Measurements from ENCODE around the gene TRAPPC2L. TPM values are rescaled to one million over a fixed set of nuclear protein-coding genes. Genes with fewer than 3 reads are reported as not detected.

TRAPPC2L gene
- total RNA-seq, 1 donor from 2014 or later = 43.9 TPM

DNA sequence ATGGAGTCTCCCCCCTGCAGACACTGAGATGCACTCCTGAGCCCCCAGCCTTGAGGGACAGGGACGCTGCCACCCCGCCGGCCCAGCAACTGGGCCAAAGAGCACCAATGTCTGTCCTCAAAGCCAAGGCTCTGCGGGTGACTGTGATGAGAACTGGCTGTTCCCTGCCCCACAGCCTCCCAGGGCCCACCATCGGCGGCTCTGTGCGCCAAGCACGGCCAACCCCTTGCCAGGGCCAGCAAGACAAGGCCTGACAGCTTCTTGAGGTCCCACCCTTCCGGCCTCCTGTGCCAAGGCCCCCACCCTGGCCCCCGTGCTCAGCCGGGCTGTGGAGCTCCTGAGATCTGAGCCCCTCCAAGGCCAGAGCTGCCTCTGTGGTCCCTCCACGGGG, 43.7 kb downstream of the TRAPPC2L start:
- DNase-seq = peak; percentile 76
- intact Hi-C loops (cut with DNase I) = no loop called here
- H3K27me3 ChIP-seq = no peaks in the 10 kb centered on the region
- TF ChIP-seq, protein P1, sequence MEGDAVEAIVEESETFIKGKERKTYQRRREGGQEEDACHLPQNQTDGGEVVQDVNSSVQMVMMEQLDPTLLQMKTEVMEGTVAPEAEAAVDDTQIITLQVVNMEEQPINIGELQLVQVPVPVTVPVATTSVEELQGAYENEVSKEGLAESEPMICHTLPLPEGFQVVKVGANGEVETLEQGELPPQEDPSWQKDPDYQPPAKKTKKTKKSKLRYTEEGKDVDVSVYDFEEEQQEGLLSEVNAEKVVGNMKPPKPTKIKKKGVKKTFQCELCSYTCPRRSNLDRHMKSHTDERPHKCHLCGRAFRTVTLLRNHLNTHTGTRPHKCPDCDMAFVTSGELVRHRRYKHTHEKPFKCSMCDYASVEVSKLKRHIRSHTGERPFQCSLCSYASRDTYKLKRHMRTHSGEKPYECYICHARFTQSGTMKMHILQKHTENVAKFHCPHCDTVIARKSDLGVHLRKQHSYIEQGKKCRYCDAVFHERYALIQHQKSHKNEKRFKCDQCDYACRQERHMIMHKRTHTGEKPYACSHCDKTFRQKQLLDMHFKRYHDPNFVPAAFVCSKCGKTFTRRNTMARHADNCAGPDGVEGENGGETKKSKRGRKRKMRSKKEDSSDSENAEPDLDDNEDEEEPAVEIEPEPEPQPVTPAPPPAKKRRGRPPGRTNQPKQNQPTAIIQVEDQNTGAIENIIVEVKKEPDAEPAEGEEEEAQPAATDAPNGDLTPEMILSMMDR (IDR thresholded peaks at IDR 0.05) = no peak
- peaks cover 5% of the 10 kb centered on the region for H3K36me3 ChIP-seq
- peak overlapping the region; percentile 74 for H3K27ac ChIP-seq
- ATAC-seq = peak; percentile 46
- H3K4me1 ChIP-seq = no peaks in the 10 kb centered on the region
- no peak overlapping the region for H3K4me3 ChIP-seq
- no peaks in the 10 kb centered on the region for H3K9me3 ChIP-seq

DNA sequence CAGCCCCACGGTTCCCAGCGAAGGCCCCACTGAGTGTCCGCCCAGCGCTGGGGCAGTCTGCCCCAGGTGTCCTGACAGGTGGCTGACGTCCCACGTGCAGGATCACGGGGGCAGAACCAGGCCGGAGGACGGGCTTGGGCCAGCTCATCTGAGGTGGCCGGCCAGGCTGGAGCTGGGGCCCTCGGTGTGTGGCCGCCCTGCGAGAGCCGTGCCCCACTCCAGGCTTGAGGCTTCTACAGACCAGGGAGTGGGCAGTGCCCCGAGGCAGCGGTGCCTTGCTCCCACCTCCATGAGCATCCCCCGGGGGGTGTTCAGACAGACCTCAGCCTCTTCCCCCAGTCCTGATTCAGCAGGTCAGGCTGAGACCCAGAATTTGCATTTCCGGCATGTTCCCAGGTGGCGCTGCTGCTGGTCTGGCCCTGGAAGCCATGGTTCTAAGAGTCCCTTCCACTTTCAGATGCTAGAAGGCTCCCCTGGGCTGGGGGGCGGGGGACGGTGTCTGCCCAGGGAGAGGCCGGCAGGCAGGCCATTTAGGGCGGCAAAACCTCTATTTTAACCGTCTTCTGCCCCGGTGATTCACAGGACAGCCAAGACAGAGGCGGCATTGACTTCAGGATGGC, 44.9 kb downstream of the TRAPPC2L start:
- Histone ChIP-seq H3K27ac (no peak overlapping the region), H3K4me1 (no peaks in the 10 kb centered on the region), H3K36me3 (peaks cover 5% of the 10 kb centered on the region), H3K4me3 (no peak overlapping the region), H3K9me3 (no peaks in the 10 kb centered on the region), H3K27me3 (no peaks in the 10 kb centered on the region)
- intact Hi-C loops (cut with DNase I) = no loop called here
- TF ChIP-seq, protein P1 (IDR thresholded peaks at IDR 0.05) = no peak
- ATAC-seq (no peak), DNase-seq (no peak)

DNA sequence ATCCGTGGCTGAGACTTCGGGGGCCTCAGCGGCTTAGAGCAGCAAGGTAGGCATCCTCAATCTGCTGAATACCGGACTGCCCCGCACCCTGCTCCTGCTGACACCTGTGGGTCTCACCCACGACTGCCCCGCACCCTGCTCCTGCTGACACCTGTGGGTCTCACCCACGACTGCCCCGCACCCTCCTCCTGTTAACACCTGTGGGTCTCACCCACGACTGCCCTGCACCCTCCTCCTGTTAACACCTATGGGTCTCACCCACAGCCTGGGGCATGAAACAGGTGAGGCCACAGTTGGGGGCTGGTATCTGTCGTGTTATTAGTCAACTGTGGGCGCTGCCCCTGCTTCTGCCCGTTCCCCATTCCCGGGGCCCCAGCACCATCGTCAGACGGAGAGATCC, 45.8 kb downstream of the TRAPPC2L start:
- H3K36me3 ChIP-seq = peaks cover 5% of the 10 kb centered on the region
- ATAC-seq = no peak

DNA sequence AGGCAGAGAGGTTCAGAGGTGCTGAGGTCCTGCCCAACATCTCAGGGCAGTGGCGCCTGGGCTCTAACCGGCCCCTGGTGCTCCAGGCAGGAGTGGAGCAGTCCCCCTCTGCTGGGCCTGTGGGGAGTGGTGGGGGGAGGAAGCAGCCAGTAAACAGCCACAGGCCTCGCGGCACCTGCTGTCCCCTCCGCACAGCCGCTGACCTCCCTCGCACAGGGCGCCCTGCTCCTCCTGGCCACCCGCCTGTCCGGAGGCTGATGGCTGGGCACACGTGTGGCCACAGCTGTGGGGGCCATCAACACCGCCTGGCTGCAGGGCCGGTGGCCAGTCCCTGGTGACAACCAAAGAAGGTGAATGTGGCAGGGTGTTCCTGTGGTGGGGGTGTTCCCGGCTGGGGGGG, 46.3 kb downstream of the TRAPPC2L start:
- Histone ChIP-seq H3K9me3 (no peaks in the 10 kb centered on the region), H3K36me3 (peaks cover 5% of the 10 kb centered on the region), H3K4me3 (no peak overlapping the region), H3K27me3 (no peaks in the 10 kb centered on the region), H3K4me1 (no peaks in the 10 kb centered on the region), H3K27ac (no peak overlapping the region)
- ATAC-seq (no peak), DNase-seq (no peak)
- intact Hi-C loops (cut with DNase I) = no loop called here
- TF ChIP-seq, protein P1 (IDR thresholded peaks at IDR 0.05) = no peak

More for the DNA sequence above, 45.8 kb downstream of the TRAPPC2L start:
- no peaks in the 10 kb centered on the region for H3K27me3 ChIP-seq
- no peaks in the 10 kb centered on the region for H3K9me3 ChIP-seq
- H3K27ac ChIP-seq = no peak overlapping the region
- no peak for DNase-seq
- H3K4me1 ChIP-seq = no peaks in the 10 kb centered on the region
- H3K4me3 ChIP-seq = no peak overlapping the region
- TF ChIP-seq, protein P1 (IDR thresholded peaks at IDR 0.05) = no peak
- intact Hi-C loops (cut with DNase I) = no loop called here

DNA sequence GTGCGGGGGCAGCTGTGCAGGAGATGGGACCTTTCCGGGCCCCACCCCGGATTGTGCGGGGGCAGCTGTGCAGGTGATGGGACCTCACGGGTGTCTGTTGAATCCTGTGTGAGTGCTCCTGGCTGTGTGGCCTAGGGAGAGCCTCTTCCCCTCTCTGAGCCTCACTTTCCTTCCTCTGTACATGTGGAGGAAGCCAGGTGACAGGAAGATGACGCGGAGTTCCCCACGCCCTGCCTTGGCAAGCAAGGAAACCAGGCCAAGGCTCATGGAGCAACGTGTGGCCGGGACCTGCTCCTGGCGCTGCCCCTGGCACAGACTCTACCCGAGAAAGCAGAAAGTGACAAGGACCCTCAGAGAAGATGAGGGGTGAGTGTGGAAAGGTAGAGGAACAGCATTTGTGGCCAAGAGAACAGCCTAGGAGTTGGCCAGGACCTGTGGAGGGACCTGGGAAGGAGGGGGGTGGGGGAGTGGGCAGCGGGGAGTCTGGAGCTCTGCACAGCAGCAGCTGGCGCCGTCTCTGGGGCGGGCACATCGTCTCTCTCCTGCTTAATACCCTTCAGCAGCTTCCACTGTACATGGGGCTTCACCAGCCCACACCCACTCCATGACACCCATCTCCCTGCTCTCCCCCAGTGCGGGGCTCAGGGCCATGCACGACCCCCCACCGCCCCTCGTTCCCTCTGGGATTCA, 47.9 kb downstream of the TRAPPC2L start:
- DNase-seq (no peak), ATAC-seq (no peak)
- no peak overlapping the region for H3K4me3 ChIP-seq
- intact Hi-C loops (cut with DNase I) = no loop called here
- H3K4me1 ChIP-seq = no peaks in the 10 kb centered on the region
- H3K36me3 ChIP-seq = peaks cover 5% of the 10 kb centered on the region
- H3K27ac ChIP-seq = no peak overlapping the region
- TF ChIP-seq, protein P1 (IDR thresholded peaks at IDR 0.05) = no peak
- no peaks in the 10 kb centered on the region for H3K9me3 ChIP-seq
- no peaks in the 10 kb centered on the region for H3K27me3 ChIP-seq

All from upper lobe of right lung (tissue), 1 donor.